HepG2 (cell line): Measurements from ENCODE around the gene SEPTIN3. TPM values are rescaled to one million over a fixed set of nuclear protein-coding genes. Genes with fewer than 3 reads are reported as not detected.
A peak's percentile ranks its signal among the peaks of the same experiment; 100 is the strongest.

Source experiments
- ARID2 ChIP-seq: sonication (generic); formaldehyde crosslinking; IDR thresholded peaks from 2 replicates; pipeline ENCODE4 v1.8.1; 2022; ENCODE audit warnings: mild to moderate bottlenecking, missing genetic modification reagents, borderline replicate concordance
- CENPX ChIP-seq: sonication (generic); formaldehyde crosslinking; IDR thresholded peaks from 2 replicates; pipeline ENCODE4 v1.9.0; 2021; ENCODE audit warnings: mild to moderate bottlenecking, missing genetic modification reagents, moderate library complexity
- ELF4 ChIP-seq: sonication (generic); formaldehyde crosslinking; IDR thresholded peaks from 2 replicates; pipeline ENCODE4 v1.5.0; 2020; ENCODE audit warnings: missing genetic modification reagents, mild to moderate bottlenecking, moderate library complexity, borderline replicate concordance
- MAFG ChIP-seq: sonication (generic); formaldehyde crosslinking; IDR thresholded peaks from 2 replicates; pipeline ENCODE4 v1.5.1; 2020; ENCODE audit warnings: mild to moderate bottlenecking, missing genetic modification reagents
- NAIF1 ChIP-seq: sonication (generic); formaldehyde crosslinking; IDR thresholded peaks from 2 replicates; pipeline ENCODE4 v1.5.0; 2020; ENCODE audit warnings: mild to moderate bottlenecking, missing genetic modification reagents, borderline replicate concordance
- NCOA1 ChIP-seq: sonication (generic); formaldehyde crosslinking; IDR thresholded peaks from 2 replicates; pipeline ENCODE4 v1.9.0; 2021; ENCODE audit warnings: missing genetic modification reagents
- PHF21A ChIP-seq: sonication (generic); formaldehyde crosslinking; IDR thresholded peaks from 2 replicates; pipeline ENCODE4 v1.5.0; 2020; ENCODE audit warnings: mild to moderate bottlenecking, missing genetic modification reagents
- POLR2AphosphoS5 ChIP-seq: IDR thresholded peaks from 2 replicates; pipeline ENCODE4 v1.6.1; 2012; ENCODE audit warnings: low read depth, low read length
- RARA ChIP-seq: IDR thresholded peaks from 2 replicates; pipeline ENCODE4 v1.6.1; 2016; ENCODE audit warnings: missing genetic modification reagents, missing compliant biosample characterization
- RBM22 ChIP-seq: fragments of 200-400 bp; formaldehyde crosslinking; optimal IDR thresholded peaks from 2 replicates; pipeline ENCODE3; 2017; ENCODE audit warnings: mild to moderate bottlenecking, low read length, moderate library complexity
- SP1 ChIP-seq, 2 experiments: fragments of 450-650 bp in 1 of 2; sonication (generic) in 1 of 2; formaldehyde crosslinking in 1 of 2; IDR thresholded peaks; 2 replicates each; pipeline versions ENCODE4 v1.4.0 to v1.6.1; 2016 to 2020; ENCODE audit warnings: missing genetic modification reagents in 1 of 2
- SP4 ChIP-seq: sonication (generic); formaldehyde crosslinking; IDR thresholded peaks from 2 replicates; pipeline ENCODE4 v1.8.1; 2023; ENCODE audit warnings: mild to moderate bottlenecking, missing genetic modification reagents
- ZNF382 ChIP-seq: sonication (generic); formaldehyde crosslinking; IDR thresholded peaks from 2 replicates; pipeline ENCODE4 v1.5.0; 2020; ENCODE audit warnings: missing genetic modification reagents, mild to moderate bottlenecking, borderline replicate concordance
- ZNF543 ChIP-seq: sonication (generic); formaldehyde crosslinking; IDR thresholded peaks from 2 replicates; pipeline ENCODE4 v1.4.0; 2020; ENCODE audit warnings: mild to moderate bottlenecking, missing genetic modification reagents
- ZNF572 ChIP-seq: sonication (generic); formaldehyde crosslinking; IDR thresholded peaks from 2 replicates; pipeline ENCODE4 v1.5.1; 2020; ENCODE audit warnings: mild to moderate bottlenecking, missing genetic modification reagents
- ZNF703 ChIP-seq: sonication (generic); formaldehyde crosslinking; IDR thresholded peaks from 2 replicates; pipeline ENCODE4 v1.5.1; 2020; ENCODE audit warnings: missing genetic modification reagents, mild to moderate bottlenecking, moderate library complexity, borderline replicate concordance
- ZNF720 ChIP-seq: sonication (generic); formaldehyde crosslinking; IDR thresholded peaks from 2 replicates; pipeline ENCODE4 v1.4.0; 2020; ENCODE audit warnings: missing genetic modification reagents
- ZNF75D ChIP-seq: sonication (generic); formaldehyde crosslinking; IDR thresholded peaks from 2 replicates; pipeline ENCODE4 v1.8.1; 2023; ENCODE audit warnings: missing genetic modification reagents, mild to moderate bottlenecking, borderline replicate concordance
- ZNF776 ChIP-seq: sonication (generic); formaldehyde crosslinking; IDR thresholded peaks from 2 replicates; pipeline ENCODE4 v1.4.0; 2020; ENCODE audit warnings: mild to moderate bottlenecking, missing genetic modification reagents
- ZNF816 ChIP-seq: sonication (generic); formaldehyde crosslinking; IDR thresholded peaks from 2 replicates; pipeline ENCODE4 v1.8.0; 2022; ENCODE audit warnings: missing genetic modification reagents, mild to moderate bottlenecking, borderline replicate concordance
- ZSCAN22 ChIP-seq: sonication (generic); formaldehyde crosslinking; IDR thresholded peaks from 2 replicates; pipeline ENCODE4 v1.4.0; 2020; ENCODE audit warnings: mild to moderate bottlenecking, missing genetic modification reagents
- polyA plus RNA-seq, 8 experiments: library from polyadenylated mRNA; depleted of rRNA in 3 of 8; stranded (reverse) in 7 of 8; unstranded in 1 of 8; fragments of >200 nt; fragmentation: Illumina TruSeq in 4 of 8; extraction: Trizol in 4 of 8; gene quantifications; 2 replicates each; pipeline versions ENCODE4 v1.2.1 to v1.2.3, GENCODE V29; 2011 to 2016; ENCODE audit warnings: low read depth in 4 of 8, missing spikeins in 1 of 8, mixed read lengths in 1 of 8; ENCODE audit not compliant: insufficient read depth in 1 of 8
- total RNA-seq, 5 experiments: library from RNA; depleted of rRNA; stranded (reverse); fragments of >200 nt; fragmentation: Illumina TruSeq; extraction: Trizol; gene quantifications; 2 replicates each; pipeline ENCODE4 v1.2.3, GENCODE V29; 2016; ENCODE audit warnings: low read depth in 1 of 5
- TF ChIP-seq, protein P1 (sequence below): sonication (generic); formaldehyde crosslinking; IDR thresholded peaks from 2 replicates; pipeline ENCODE4 v1.8.0; 2022; ENCODE audit warnings: mild to moderate bottlenecking, missing genetic modification reagents, moderate library complexity
- TF ChIP-seq, protein P2 (sequence below), 2 experiments: fragments of 450-650 bp in 1 of 2; sonication (generic) in 1 of 2; formaldehyde crosslinking; IDR thresholded peaks; 2 replicates each; pipeline versions ENCODE4 v1.5.0 to v1.8.0; 2020 to 2022; ENCODE audit warnings: mild to moderate bottlenecking in 1 of 2, missing genetic modification reagents in 1 of 2
- TF ChIP-seq, protein P3 (sequence below): sonication (generic); formaldehyde crosslinking; IDR thresholded peaks from 2 replicates; pipeline ENCODE4 v1.8.1; 2023; ENCODE audit warnings: mild to moderate bottlenecking, moderate library complexity, missing genetic modification reagents
- TF ChIP-seq, protein P4 (sequence below): sonication (generic); formaldehyde crosslinking; IDR thresholded peaks from 2 replicates; pipeline ENCODE4 v1.9.0; 2021; ENCODE audit warnings: missing genetic modification reagents, borderline replicate concordance

Gene SEPTIN3
- total and polyA plus RNA-seq, 2 of the 13 experiments (the other 11 are each of a cell fraction or from before 2014, with no cell fraction given) = 0.04 TPM; not detected in 1

DNA sequence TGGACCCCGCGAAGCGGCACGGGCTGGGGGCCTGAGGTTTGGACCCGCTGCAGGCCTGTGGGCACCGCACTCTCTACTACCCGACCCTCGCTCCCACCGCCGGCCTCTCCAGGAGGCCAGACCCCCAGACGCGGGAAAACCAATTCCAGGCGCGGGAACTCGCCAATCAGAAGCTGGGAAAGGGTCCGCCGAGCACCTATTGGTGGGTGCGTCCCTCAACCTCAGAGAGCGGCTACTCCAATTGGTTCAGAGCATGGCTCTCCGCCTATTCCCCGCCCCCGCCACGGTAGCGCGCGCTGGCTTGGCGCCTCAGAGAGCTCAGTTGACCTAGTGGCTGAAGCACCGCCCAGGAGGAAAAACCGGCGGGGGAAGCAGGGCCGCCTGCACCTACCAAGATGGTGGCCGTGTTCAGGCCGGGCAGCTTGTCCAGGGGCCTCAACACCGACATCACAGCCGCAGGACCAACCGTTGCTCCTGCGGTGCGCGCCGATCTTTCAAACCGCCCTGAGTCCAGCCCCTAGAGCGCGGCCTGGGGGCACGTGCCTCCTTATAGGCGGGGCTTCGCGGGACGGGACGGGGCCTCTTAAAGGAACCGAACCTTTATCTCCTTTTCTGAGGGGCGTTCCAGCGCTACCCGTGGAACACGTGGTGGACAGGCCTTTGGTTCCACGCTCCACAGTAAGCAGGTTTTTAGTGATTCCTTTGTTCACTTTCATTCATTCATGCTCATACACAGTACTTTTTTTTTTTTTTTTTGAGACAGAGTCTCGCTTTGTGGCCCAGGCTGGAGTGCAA is 22.4 kb upstream of the SEPTIN3 start, which contains the start of gene CENPM (continued):
- TF ChIP-seq, protein P1, sequence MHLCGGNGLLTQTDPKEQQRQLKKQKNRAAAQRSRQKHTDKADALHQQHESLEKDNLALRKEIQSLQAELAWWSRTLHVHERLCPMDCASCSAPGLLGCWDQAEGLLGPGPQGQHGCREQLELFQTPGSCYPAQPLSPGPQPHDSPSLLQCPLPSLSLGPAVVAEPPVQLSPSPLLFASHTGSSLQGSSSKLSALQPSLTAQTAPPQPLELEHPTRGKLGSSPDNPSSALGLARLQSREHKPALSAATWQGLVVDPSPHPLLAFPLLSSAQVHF (CRISPR knock-in tag) = no peak; the same call in none of the 2 replicates
- no peak for TF ChIP-seq ZNF720 (CRISPR knock-in tag)
- no peak for TF ChIP-seq ZNF382 (CRISPR knock-in tag)
- peak; percentile 69; the same call in 1 of the 2 replicates for TF ChIP-seq ARID2 (CRISPR knock-in tag)
- no peak for TF ChIP-seq RBM22
- TF ChIP-seq, protein P2, sequence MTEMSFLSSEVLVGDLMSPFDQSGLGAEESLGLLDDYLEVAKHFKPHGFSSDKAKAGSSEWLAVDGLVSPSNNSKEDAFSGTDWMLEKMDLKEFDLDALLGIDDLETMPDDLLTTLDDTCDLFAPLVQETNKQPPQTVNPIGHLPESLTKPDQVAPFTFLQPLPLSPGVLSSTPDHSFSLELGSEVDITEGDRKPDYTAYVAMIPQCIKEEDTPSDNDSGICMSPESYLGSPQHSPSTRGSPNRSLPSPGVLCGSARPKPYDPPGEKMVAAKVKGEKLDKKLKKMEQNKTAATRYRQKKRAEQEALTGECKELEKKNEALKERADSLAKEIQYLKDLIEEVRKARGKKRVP (CRISPR knock-in tag; IDR thresholded peaks at IDR 0.05) = 0 out of 4 replicates have a peak, but pooled peaks of 1 of the 2 experiments have one; percentile 54
- TF ChIP-seq CENPX (CRISPR knock-in tag) = no peak
- TF ChIP-seq NAIF1 (CRISPR knock-in tag) = no peak
- TF ChIP-seq, protein P3, sequence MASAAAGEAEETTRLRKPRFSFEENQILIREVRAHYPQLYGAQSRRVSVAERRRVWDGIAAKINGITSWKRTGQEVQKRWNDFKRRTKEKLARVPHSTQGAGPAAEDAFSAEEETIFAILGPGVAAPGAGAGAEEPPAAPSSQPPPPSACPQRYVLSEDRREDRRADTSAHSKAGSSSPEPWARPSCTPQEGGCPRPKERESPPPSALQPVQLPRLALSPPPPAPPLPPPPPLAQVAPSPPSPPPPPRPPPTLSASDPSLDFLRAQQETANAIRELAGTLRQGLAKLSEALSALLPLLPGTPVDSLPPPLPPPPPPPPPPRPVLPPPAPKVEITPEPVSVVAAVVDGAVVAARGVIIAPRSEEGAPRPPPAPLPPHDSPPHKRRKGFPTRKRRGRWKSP (CRISPR knock-in tag) = peak; percentile 94
- peak; percentile 72; the same call in 1 of the 2 replicates for TF ChIP-seq ZSCAN22 (CRISPR knock-in tag)
- TF ChIP-seq ZNF703 (CRISPR knock-in tag) = no peak
- peak; percentile 69; the same call in 1 of the 2 replicates for TF ChIP-seq ZNF572 (CRISPR knock-in tag)
- TF ChIP-seq ZNF776 = peak; percentile 51
- peak; percentile 97; the same call in 1 of the 2 replicates for TF ChIP-seq ZNF816 (CRISPR knock-in tag)
- peak; percentile 87 for TF ChIP-seq SP4
- no peak for TF ChIP-seq MAFG (CRISPR knock-in tag)
- TF ChIP-seq NCOA1 (CRISPR knock-in tag) = peak; percentile 91
- TF ChIP-seq RARA (CRISPR knock-in tag) = no peak
- no peak for TF ChIP-seq SP1 (IDR thresholded peaks at IDR 0.05)
- peak; percentile 83 for TF ChIP-seq SP1 (CRISPR knock-in tag; IDR thresholded peaks at IDR 0.05)
- TF ChIP-seq ELF4 (CRISPR knock-in tag) = no peak
- peak; percentile 98 for TF ChIP-seq ZNF543 (CRISPR knock-in tag)
- 0 out of 2 replicates have a peak, but pooled peaks have one; percentile 12 for TF ChIP-seq ZNF75D (CRISPR knock-in tag)
- peak; percentile 54 for TF ChIP-seq POLR2AphosphoS5
- TF ChIP-seq PHF21A (CRISPR knock-in tag) = peak; percentile 32; the same call in 1 of the 2 replicates
- TF ChIP-seq, protein P4, sequence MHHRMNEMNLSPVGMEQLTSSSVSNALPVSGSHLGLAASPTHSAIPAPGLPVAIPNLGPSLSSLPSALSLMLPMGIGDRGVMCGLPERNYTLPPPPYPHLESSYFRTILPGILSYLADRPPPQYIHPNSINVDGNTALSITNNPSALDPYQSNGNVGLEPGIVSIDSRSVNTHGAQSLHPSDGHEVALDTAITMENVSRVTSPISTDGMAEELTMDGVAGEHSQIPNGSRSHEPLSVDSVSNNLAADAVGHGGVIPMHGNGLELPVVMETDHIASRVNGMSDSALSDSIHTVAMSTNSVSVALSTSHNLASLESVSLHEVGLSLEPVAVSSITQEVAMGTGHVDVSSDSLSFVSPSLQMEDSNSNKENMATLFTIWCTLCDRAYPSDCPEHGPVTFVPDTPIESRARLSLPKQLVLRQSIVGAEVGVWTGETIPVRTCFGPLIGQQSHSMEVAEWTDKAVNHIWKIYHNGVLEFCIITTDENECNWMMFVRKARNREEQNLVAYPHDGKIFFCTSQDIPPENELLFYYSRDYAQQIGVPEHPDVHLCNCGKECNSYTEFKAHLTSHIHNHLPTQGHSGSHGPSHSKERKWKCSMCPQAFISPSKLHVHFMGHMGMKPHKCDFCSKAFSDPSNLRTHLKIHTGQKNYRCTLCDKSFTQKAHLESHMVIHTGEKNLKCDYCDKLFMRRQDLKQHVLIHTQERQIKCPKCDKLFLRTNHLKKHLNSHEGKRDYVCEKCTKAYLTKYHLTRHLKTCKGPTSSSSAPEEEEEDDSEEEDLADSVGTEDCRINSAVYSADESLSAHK (CRISPR knock-in tag) = no peak
